ENCODE data around the gene GFRAL.

GFRAL gene

GRCh38 chr6:55410674-55411073, 83.4 kb downstream of the GFRAL start:
- Histone ChIP-seq H3K14ac (ENCODE audit: low read length) (no peak overlapping the region), H3K36me3 (replicated peaks in 1 of 2; ENCODE audit: control insufficient read depth in 2 of 2, insufficient read depth in 2 of 2, low read length in 2 of 2) (no peaks in the 10 kb centered on the region), H3K27ac (replicated peaks; ENCODE audit: low read length) (no peak overlapping the region), H4K91ac (ENCODE audit: low read depth, low read length, poor library complexity) (no peak overlapping the region), H3K4ac (ENCODE audit: low read length) (no peak overlapping the region), H3K4me1 (ENCODE audit: control insufficient read depth in 2 of 2, insufficient read depth in 1 of 2, low read depth in 1 of 2, low read length in 2 of 2) (no peaks in the 10 kb centered on the region), H2BK5ac (ENCODE audit: low read length) (no peak overlapping the region), H2BK15ac (ENCODE audit: low read length) (no peak overlapping the region), H3K4me3 (ENCODE audit: low read length in 2 of 2) (no peak overlapping the region), H3K79me1 (ENCODE audit: low read depth, low read length) (no peaks in the 10 kb centered on the region), H3K9me3 (replicated peaks in 1 of 2; ENCODE audit: control insufficient read depth in 2 of 2, insufficient read depth in 1 of 2, low read depth in 1 of 2, low read length in 2 of 2) (no peaks in the 10 kb centered on the region), H3K9ac (ENCODE audit: low read depth, low read length, poor library complexity) (no peak overlapping the region), H2BK120ac (ENCODE audit: low read depth, low read length) (no peak overlapping the region), H3K4me2 (ENCODE audit: insufficient read depth, low read length, poor library complexity, severe bottlenecking) (no peak overlapping the region), H2AFZ (ENCODE audit: low read length) (no peak overlapping the region), H2AK5ac (ENCODE audit: low read depth, low read length) (no peak overlapping the region), H2BK12ac (ENCODE audit: low read length) (no peak overlapping the region), H3K27me3 (ENCODE audit: control insufficient read depth in 3 of 3, insufficient read depth in 3 of 3, low read depth in 1 of 3, low read length in 3 of 3) (no peaks in the 10 kb centered on the region), H4K8ac (ENCODE audit: low read depth, low read length) (no peak overlapping the region), H3K23ac (ENCODE audit: low read depth, low read length, poor library complexity) (no peak overlapping the region), H3K18ac (ENCODE audit: low read length) (no peak overlapping the region)
- no peak for DNase-seq (ENCODE audit: low spot score)

DNA sequence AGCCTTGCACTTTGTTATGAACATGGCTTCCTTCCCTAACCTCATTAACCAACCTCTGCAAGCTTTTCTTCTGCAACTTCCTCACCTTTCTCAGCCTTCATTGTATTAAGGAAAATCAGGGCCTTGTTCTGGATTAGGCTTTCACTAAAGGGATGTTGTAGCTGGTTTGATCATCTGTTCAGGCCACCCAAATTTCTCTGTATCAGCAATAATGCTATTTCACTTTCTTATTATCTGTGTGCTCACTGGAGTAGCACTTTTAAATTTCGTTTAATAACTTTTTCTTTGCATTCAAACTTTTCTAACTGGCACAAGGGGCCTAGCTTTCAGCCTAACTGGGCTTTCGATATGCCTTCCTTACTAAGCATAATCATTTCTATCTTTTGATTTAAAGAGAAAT, 96.7 kb downstream of the GFRAL start:
- H2BK15ac ChIP-seq (ENCODE audit: low read length): no peak overlapping the region
- H3K4me3 ChIP-seq (ENCODE audit: low read length in 2 of 2): no peak overlapping the region
- H3K4me2 ChIP-seq (ENCODE audit: insufficient read depth, low read length, poor library complexity, severe bottlenecking): no peak overlapping the region
- no peaks in the 10 kb centered on the region for H3K9me3 ChIP-seq (replicated peaks in 1 of 2; ENCODE audit: control insufficient read depth in 2 of 2, insufficient read depth in 1 of 2, low read depth in 1 of 2, low read length in 2 of 2)
- no peak overlapping the region for H2AFZ ChIP-seq (ENCODE audit: low read length)
- H2BK12ac ChIP-seq (ENCODE audit: low read length): no peak overlapping the region
- H4K91ac ChIP-seq (ENCODE audit: low read depth, low read length, poor library complexity): no peak overlapping the region
- H3K14ac ChIP-seq (ENCODE audit: low read length): no peak overlapping the region
- H2BK120ac ChIP-seq (ENCODE audit: low read depth, low read length): no peak overlapping the region
- H3K27me3 ChIP-seq (ENCODE audit: control insufficient read depth in 3 of 3, insufficient read depth in 3 of 3, low read depth in 1 of 3, low read length in 3 of 3): no peaks in the 10 kb centered on the region
- H3K23ac ChIP-seq (ENCODE audit: low read depth, low read length, poor library complexity): no peak overlapping the region
- WGBS, 2 donors (ENCODE audit: extremely low coverage in 2 of 2, insufficient read length in 2 of 2, insufficient replicate concordance in 1 of 2): no CpG with 5 or more reads among the region's 2 CpGs
- no peak overlapping the region for H2BK5ac ChIP-seq (ENCODE audit: low read length)
- H3K79me1 ChIP-seq (ENCODE audit: low read depth, low read length): no peaks in the 10 kb centered on the region
- no peaks in the 10 kb centered on the region for H3K4me1 ChIP-seq (ENCODE audit: control insufficient read depth in 2 of 2, insufficient read depth in 1 of 2, low read depth in 1 of 2, low read length in 2 of 2)
- no peak overlapping the region for H3K18ac ChIP-seq (ENCODE audit: low read length)
- H3K36me3 ChIP-seq (replicated peaks in 1 of 2; ENCODE audit: control insufficient read depth in 2 of 2, insufficient read depth in 2 of 2, low read length in 2 of 2): no peaks in the 10 kb centered on the region
- no peak overlapping the region for H2AK5ac ChIP-seq (ENCODE audit: low read depth, low read length)
- no peak overlapping the region for H4K8ac ChIP-seq (ENCODE audit: low read depth, low read length)
- no peak overlapping the region for H3K27ac ChIP-seq (replicated peaks; ENCODE audit: low read length)
- H3K9ac ChIP-seq (ENCODE audit: low read depth, low read length, poor library complexity): no peak overlapping the region
- H3K4ac ChIP-seq (ENCODE audit: low read length): no peak overlapping the region
- DNase-seq (ENCODE audit: low spot score): no peak

DNA sequence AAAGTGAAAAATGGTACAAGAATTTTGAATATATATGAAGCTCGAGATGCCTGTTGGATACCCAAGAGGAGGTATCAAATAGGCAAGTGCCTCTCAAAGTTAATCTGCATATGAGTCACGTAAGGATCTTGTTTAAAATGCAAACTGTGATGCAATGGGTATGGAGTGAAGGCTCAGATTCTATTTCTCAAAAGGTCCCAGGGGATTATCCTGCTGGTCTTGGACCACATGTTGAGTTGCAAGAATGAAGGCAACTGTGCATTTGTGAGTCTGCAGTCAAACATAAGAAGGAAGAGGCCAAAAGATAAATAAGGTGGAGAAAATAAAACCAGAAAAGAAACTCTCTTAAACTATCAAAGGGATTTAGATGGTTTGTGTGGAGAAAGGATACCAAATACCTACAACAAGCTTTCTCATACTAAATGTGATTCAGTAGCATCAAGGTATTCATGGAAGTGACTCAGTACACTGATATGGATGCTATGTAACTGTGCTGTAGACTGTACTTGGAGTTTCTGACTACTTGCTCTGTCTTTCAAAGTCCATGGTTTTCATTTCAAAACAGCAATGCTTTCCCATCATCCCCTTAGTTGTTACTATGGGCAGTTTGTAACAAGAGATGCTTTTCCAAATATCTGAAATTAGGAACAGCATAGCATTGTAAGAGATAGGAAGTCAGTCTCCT, 106.3 kb downstream of the GFRAL start:
- Histone ChIP-seq H3K27ac (replicated peaks; ENCODE audit: low read length) (no peak overlapping the region), H2AFZ (ENCODE audit: low read length) (no peak overlapping the region), H3K4ac (ENCODE audit: low read length) (no peak overlapping the region), H3K9me3 (replicated peaks in 1 of 2; ENCODE audit: control insufficient read depth in 2 of 2, insufficient read depth in 1 of 2, low read depth in 1 of 2, low read length in 2 of 2) (no peaks in the 10 kb centered on the region), H3K14ac (ENCODE audit: low read length) (no peak overlapping the region), H3K9ac (ENCODE audit: low read depth, low read length, poor library complexity) (no peak overlapping the region), H4K8ac (ENCODE audit: low read depth, low read length) (no peak overlapping the region), H3K18ac (ENCODE audit: low read length) (no peak overlapping the region), H3K4me2 (ENCODE audit: insufficient read depth, low read length, poor library complexity, severe bottlenecking) (no peak overlapping the region), H2BK12ac (ENCODE audit: low read length) (no peak overlapping the region), H3K4me1 (ENCODE audit: control insufficient read depth in 2 of 2, insufficient read depth in 1 of 2, low read depth in 1 of 2, low read length in 2 of 2) (peaks cover 0 to 1% of the 10 kb centered on the region in 2 donors), H3K36me3 (replicated peaks in 1 of 2; ENCODE audit: control insufficient read depth in 2 of 2, insufficient read depth in 2 of 2, low read length in 2 of 2) (no peaks in the 10 kb centered on the region), H3K27me3 (ENCODE audit: control insufficient read depth in 3 of 3, insufficient read depth in 3 of 3, low read depth in 1 of 3, low read length in 3 of 3) (no peaks in the 10 kb centered on the region), H3K23ac (ENCODE audit: low read depth, low read length, poor library complexity) (no peak overlapping the region), H2BK120ac (ENCODE audit: low read depth, low read length) (no peak overlapping the region), H2BK5ac (ENCODE audit: low read length) (no peak overlapping the region), H3K79me1 (ENCODE audit: low read depth, low read length) (no peaks in the 10 kb centered on the region), H3K4me3 (ENCODE audit: low read length in 2 of 2) (no peak overlapping the region), H2BK15ac (ENCODE audit: low read length) (no peak overlapping the region), H2AK5ac (ENCODE audit: low read depth, low read length) (no peak overlapping the region), H4K91ac (ENCODE audit: low read depth, low read length, poor library complexity) (no peak overlapping the region)
- no CpG with 5 or more reads among the region's 2 CpGs for WGBS, 2 donors (ENCODE audit: extremely low coverage in 2 of 2, insufficient read length in 2 of 2, insufficient replicate concordance in 1 of 2)
- peak; percentile 6 for DNase-seq (ENCODE audit: low spot score)

- H4K91ac ChIP-seq (ENCODE audit: low read depth, low read length, poor library complexity): no peak overlapping the region
- H2AFZ ChIP-seq (ENCODE audit: low read length): no peak overlapping the region
- H3K79me1 ChIP-seq (ENCODE audit: low read depth, low read length): no peaks in the 10 kb centered on the region
- H3K4me2 ChIP-seq (ENCODE audit: insufficient read depth, low read length, poor library complexity, severe bottlenecking): no peak overlapping the region
- no peak overlapping the region for H3K4ac ChIP-seq (ENCODE audit: low read length)
- no peak overlapping the region for H2AK5ac ChIP-seq (ENCODE audit: low read depth, low read length)
- WGBS, 2 donors (ENCODE audit: extremely low coverage in 2 of 2, insufficient read length in 2 of 2, insufficient replicate concordance in 1 of 2): no CpG with 5 or more reads among the region's 4 CpGs
- no peak overlapping the region for H3K18ac ChIP-seq (ENCODE audit: low read length)
- H2BK15ac ChIP-seq (ENCODE audit: low read length): no peak overlapping the region
- no peak overlapping the region for H2BK12ac ChIP-seq (ENCODE audit: low read length)
- H3K4me3 ChIP-seq (ENCODE audit: low read length in 2 of 2): no peak overlapping the region
- no peak overlapping the region for H3K23ac ChIP-seq (ENCODE audit: low read depth, low read length, poor library complexity)
- H3K9me3 ChIP-seq (replicated peaks in 1 of 2; ENCODE audit: control insufficient read depth in 2 of 2, insufficient read depth in 1 of 2, low read depth in 1 of 2, low read length in 2 of 2): no peaks in the 10 kb centered on the region
- no peak overlapping the region for H3K14ac ChIP-seq (ENCODE audit: low read length)
- no peak overlapping the region for H3K9ac ChIP-seq (ENCODE audit: low read depth, low read length, poor library complexity)
- DNase-seq (ENCODE audit: low spot score): no peak
- no peak overlapping the region for H3K27ac ChIP-seq (replicated peaks; ENCODE audit: low read length)
- H3K36me3 ChIP-seq (replicated peaks in 1 of 2; ENCODE audit: control insufficient read depth in 2 of 2, insufficient read depth in 2 of 2, low read length in 2 of 2): no peaks in the 10 kb centered on the region
- H2BK120ac ChIP-seq (ENCODE audit: low read depth, low read length): no peak overlapping the region
- H3K27me3 ChIP-seq (ENCODE audit: control insufficient read depth in 3 of 3, insufficient read depth in 3 of 3, low read depth in 1 of 3, low read length in 3 of 3): no peaks in the 10 kb centered on the region
- no peak overlapping the region for H4K8ac ChIP-seq (ENCODE audit: low read depth, low read length)
- peaks cover 0 to 1% of the 10 kb centered on the region in 2 donors for H3K4me1 ChIP-seq (ENCODE audit: control insufficient read depth in 2 of 2, insufficient read depth in 1 of 2, low read depth in 1 of 2, low read length in 2 of 2)
- H2BK5ac ChIP-seq (ENCODE audit: low read length): no peak overlapping the region
Observed at GRCh38 chr6:55437141-55437540, 109.9 kb downstream of the GFRAL start.
